HS-27A (cell line): Measurements from ENCODE around the gene CCR5.
"Not testable (repeated sequence)": the region's sequence is repeated elsewhere in the genome, so short reads cannot be mapped to it uniquely, and the experiment has no call there.

Source experiments
- DNase-seq: peaks from one replicate; pipeline ENCODE4 v3.0.0-alpha.2; 2012; ENCODE audit warnings: low read depth, missing footprints

CCR5 gene

GRCh38 chr3:46386205-46386604, 15.5 kb downstream of the CCR5 start:
- DNase-seq: no peak

- not testable (repeated sequence) for DNase-seq
These were observed 18.1 kb downstream of the CCR5 start for GRCh38 chr3:46388847-46389246.

GRCh38 chr3:46389306-46389705, 18.6 kb downstream of the CCR5 start:
- no peak for DNase-seq

- DNase-seq: not testable (repeated sequence)
These were observed 20.8 kb downstream of the CCR5 start for GRCh38 chr3:46391526-46391925.

- DNase-seq: no peak
These were observed 22.3 kb downstream of the CCR5 start for GRCh38 chr3:46393011-46393410.

GRCh38 chr3:46393554-46394434, 23.0 kb downstream of the CCR5 start:
- DNase-seq: no peak

GRCh38 chr3:46395210-46395661, 24.5 kb downstream of the CCR5 start:
- no peak for DNase-seq

GRCh38 chr3:46395766-46396530, 25.2 kb downstream of the CCR5 start:
- DNase-seq: no peak

- no peak for DNase-seq
These were observed 26.4 kb downstream of the CCR5 start for GRCh38 chr3:46397111-46397510.

- DNase-seq: no peak
These were observed 27.6 kb downstream of the CCR5 start for GRCh38 chr3:46398186-46398955.

GRCh38 chr3:46399098-46399497, 28.4 kb downstream of the CCR5 start:
- no peak for DNase-seq

- DNase-seq: no peak
These were observed 28.8 kb downstream of the CCR5 start for GRCh38 chr3:46399557-46399956.

- DNase-seq: no peak
These were observed 29.4 kb downstream of the CCR5 start for GRCh38 chr3:46400000-46400734.

- DNase-seq: no peak
These were observed 30.1 kb downstream of the CCR5 start for GRCh38 chr3:46400846-46401245.

GRCh38 chr3:46401579-46401978, 30.8 kb downstream of the CCR5 start:
- DNase-seq: no peak

GRCh38 chr3:46402902-46403301, 32.2 kb downstream of the CCR5 start:
- not testable (repeated sequence) for DNase-seq

GRCh38 chr3:46405301-46406019, 34.7 kb downstream of the CCR5 start:
- DNase-seq: no peak

GRCh38 chr3:46406443-46406787, 35.7 kb downstream of the CCR5 start:
- no peak for DNase-seq

- no peak for DNase-seq
These were observed 36.3 kb downstream of the CCR5 start, which contains the start of the genes CCR5AS and CCRL2 for GRCh38 chr3:46406788-46407611. CCR5AS (minus strand) TSS chr3:46407066. CCRL2 (plus strand) TSS chr3:46407259; CDS start chr3:46408080, 821 bp downstream.

- DNase-seq: no peak
These were observed 37.2 kb downstream of the CCR5 start for GRCh38 chr3:46407970-46408369.
